22Rv1 (cell line): Measurements from ENCODE around the gene AKR1C3.

Experiments used
- H3K27ac ChIP-seq: fragments of 450-650 bp; 2 replicates; pipeline ENCODE4 v1.5.1; 2017
- ZFX ChIP-seq: fragments of 450-650 bp; IDR thresholded peaks from 2 replicates; pipeline ENCODE4 v1.6.1; 2017; ENCODE audit warnings: antibody characterized with exemption, borderline replicate concordance
- TF ChIP-seq, protein P1 (sequence below): fragments of 450-650 bp; IDR thresholded peaks from 2 replicates; pipeline ENCODE4 v1.5.1; 2017; ENCODE audit warnings: mild to moderate bottlenecking

The AKR1C3 gene

DNA sequence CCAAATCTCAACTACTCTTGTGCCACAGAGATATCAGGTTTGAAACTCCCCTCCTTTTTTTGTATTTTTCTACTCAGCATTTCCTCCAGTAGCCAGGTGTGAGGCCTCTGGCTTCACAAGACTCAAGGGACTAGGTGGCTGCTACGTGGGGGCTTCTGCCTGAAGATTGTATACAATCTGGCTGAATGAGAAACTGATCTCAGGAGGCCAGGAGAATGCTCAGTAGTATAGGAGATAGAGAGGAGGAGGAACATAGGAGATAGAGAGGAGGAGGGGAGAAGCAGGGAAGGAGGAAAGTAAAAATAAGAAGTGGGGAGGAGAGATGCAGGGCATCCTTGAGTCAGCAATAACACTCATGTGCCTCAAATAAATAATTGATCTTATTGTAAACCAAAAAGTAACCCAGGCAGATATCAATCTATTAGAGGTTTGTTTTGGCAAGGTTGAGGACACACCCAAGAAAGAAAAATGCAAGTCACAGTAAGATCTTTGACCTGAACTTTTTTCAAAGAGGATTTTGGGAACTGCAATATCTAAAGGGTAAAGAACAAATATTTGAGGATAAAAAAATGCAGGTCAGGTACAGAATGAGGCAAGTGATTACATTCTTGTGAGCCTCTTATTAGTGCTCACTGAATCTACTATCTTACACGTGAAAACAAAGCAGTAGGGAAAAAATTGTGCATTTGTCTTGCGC is 53.9 kb downstream of the AKR1C3 start:
- peak overlapping the region; percentile 100 for H3K27ac ChIP-seq
- no peak for TF ChIP-seq ZFX
- TF ChIP-seq, protein P1, sequence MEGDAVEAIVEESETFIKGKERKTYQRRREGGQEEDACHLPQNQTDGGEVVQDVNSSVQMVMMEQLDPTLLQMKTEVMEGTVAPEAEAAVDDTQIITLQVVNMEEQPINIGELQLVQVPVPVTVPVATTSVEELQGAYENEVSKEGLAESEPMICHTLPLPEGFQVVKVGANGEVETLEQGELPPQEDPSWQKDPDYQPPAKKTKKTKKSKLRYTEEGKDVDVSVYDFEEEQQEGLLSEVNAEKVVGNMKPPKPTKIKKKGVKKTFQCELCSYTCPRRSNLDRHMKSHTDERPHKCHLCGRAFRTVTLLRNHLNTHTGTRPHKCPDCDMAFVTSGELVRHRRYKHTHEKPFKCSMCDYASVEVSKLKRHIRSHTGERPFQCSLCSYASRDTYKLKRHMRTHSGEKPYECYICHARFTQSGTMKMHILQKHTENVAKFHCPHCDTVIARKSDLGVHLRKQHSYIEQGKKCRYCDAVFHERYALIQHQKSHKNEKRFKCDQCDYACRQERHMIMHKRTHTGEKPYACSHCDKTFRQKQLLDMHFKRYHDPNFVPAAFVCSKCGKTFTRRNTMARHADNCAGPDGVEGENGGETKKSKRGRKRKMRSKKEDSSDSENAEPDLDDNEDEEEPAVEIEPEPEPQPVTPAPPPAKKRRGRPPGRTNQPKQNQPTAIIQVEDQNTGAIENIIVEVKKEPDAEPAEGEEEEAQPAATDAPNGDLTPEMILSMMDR: no peak

- peak overlapping the region; percentile 100 for H3K27ac ChIP-seq
Measured at GRCh38 chr10:5148678-5149032, 54.4 kb downstream of the AKR1C3 start.

DNA sequence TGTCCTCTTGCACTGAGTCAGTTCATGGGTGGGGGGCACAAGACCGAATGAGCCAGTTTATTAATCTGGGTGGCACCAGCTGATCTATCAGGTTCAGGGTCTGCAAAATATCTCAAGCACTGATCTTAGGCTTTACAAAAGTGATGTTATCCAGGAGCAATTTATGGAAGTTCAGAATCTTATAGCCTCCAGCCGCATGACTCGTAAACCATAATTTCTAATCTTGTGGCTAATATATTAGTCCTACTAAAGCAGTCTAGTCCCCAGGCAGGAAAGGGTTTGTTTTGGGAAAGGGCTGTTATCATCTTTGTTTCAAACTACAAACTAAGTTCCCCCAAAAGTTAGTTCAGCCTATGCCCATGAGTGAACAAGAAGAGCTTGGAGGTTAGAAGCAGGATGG is 56.9 kb downstream of the AKR1C3 start:
- H3K27ac ChIP-seq: peak overlapping the region; percentile 4; the same call in 1 of the 2 replicates
- no peak for TF ChIP-seq ZFX

More at GRCh38 chr10:5148678-5149032, 54.4 kb downstream of the AKR1C3 start:
- no peak for TF ChIP-seq ZFX
- TF ChIP-seq, protein P1: no peak

DNA sequence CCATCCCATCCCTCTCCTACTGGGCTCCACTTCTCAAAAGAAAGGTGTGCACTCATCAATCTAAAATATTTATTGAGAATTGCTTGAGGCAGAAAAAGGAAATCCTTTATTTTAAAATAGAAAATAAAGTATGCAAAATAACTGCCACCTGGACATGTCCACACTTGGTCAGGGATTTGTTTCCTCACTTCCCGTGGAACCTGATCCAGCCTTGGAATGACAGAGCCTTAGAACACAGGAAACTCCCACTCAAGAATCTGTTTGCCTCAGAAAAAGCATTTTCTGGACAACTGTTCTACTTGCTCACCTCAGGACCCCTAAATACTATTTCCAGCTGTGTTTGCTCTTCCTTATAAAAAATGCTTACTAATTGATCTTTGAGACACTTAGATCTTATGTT is 61.7 kb downstream of the AKR1C3 start:
- TF ChIP-seq ZFX: no peak
- TF ChIP-seq, protein P1: no peak
- no peak overlapping the region for H3K27ac ChIP-seq
